GM19324 (cell line): ENCODE results near the gene CCL23.
"Not testable (repeated sequence)": the region's sequence is repeated elsewhere in the genome, so short reads cannot be mapped to it uniquely, and the experiment has no call there.

ENCODE experiments used
- ATAC-seq: cut with Tn5 transposase; IDR thresholded peaks from one replicate; pipeline ENCODE4 v1.9.1; 2021; ENCODE audit warnings: mild to moderate bottlenecking, moderate library complexity; ENCODE audit not compliant: unreplicated experiment, low FRiP score

CCL23 gene

GRCh38 chr17:36017799-36018198, at the start of gene CCL23:
Gene CCL23 (minus strand): TSS chr17:36017972. CDS start chr17:36017897, 75 bp downstream.
- no peak for ATAC-seq

- no peak for ATAC-seq
Measured at GRCh38 chr17:36066365-36066985, 48.7 kb upstream of the CCL23 start.

GRCh38 chr17:36063786-36064541, 46.2 kb upstream of the CCL23 start, which contains the start of gene CCL18:
Gene CCL18 (plus strand): TSS chr17:36064272. CDS start chr17:36064343, 71 bp downstream.
- ATAC-seq = no peak

GRCh38 chr17:36060816-36061215, 43.0 kb upstream of the CCL23 start:
- ATAC-seq = no peak

- no peak for ATAC-seq
Measured at GRCh38 chr17:36059406-36059805, 41.6 kb upstream of the CCL23 start.

GRCh38 chr17:36057911-36058310, 40.1 kb upstream of the CCL23 start:
- no peak for ATAC-seq

GRCh38 chr17:36055921-36056520, 38.2 kb upstream of the CCL23 start:
- ATAC-seq = no peak

GRCh38 chr17:36055171-36055570, 37.4 kb upstream of the CCL23 start:
- no peak for ATAC-seq

- no peak for ATAC-seq
Measured at GRCh38 chr17:36049643-36050042, 31.9 kb upstream of the CCL23 start.

GRCh38 chr17:36048066-36048465, 30.3 kb upstream of the CCL23 start:
- ATAC-seq = no peak

GRCh38 chr17:36036235-36036634, 18.5 kb upstream of the CCL23 start:
- ATAC-seq = no peak

GRCh38 chr17:36034127-36034526, 16.4 kb upstream of the CCL23 start:
- no peak for ATAC-seq

- no peak for ATAC-seq
Measured at GRCh38 chr17:36030956-36031355, 13.2 kb upstream of the CCL23 start.

GRCh38 chr17:36027761-36028160, 10.0 kb upstream of the CCL23 start:
- no peak for ATAC-seq

- no peak for ATAC-seq
Measured at GRCh38 chr17:36024106-36024869, 6.5 kb upstream of the CCL23 start.

- ATAC-seq = no peak
Measured at GRCh38 chr17:36019423-36019822, 1.7 kb upstream of the CCL23 start.

- ATAC-seq = no peak
Measured at GRCh38 chr17:36016555-36016954, 1.2 kb downstream of the CCL23 start.

- not testable (repeated sequence) for ATAC-seq
Measured at GRCh38 chr17:36015895-36016294, 1.9 kb downstream of the CCL23 start.

GRCh38 chr17:36014946-36015345, 2.8 kb downstream of the CCL23 start:
- ATAC-seq = no peak

- ATAC-seq = no peak
Measured at GRCh38 chr17:36011201-36011600, 6.6 kb downstream of the CCL23 start.
